ENCODE data around the gene PIAS4.

The PIAS4 gene

DNA sequence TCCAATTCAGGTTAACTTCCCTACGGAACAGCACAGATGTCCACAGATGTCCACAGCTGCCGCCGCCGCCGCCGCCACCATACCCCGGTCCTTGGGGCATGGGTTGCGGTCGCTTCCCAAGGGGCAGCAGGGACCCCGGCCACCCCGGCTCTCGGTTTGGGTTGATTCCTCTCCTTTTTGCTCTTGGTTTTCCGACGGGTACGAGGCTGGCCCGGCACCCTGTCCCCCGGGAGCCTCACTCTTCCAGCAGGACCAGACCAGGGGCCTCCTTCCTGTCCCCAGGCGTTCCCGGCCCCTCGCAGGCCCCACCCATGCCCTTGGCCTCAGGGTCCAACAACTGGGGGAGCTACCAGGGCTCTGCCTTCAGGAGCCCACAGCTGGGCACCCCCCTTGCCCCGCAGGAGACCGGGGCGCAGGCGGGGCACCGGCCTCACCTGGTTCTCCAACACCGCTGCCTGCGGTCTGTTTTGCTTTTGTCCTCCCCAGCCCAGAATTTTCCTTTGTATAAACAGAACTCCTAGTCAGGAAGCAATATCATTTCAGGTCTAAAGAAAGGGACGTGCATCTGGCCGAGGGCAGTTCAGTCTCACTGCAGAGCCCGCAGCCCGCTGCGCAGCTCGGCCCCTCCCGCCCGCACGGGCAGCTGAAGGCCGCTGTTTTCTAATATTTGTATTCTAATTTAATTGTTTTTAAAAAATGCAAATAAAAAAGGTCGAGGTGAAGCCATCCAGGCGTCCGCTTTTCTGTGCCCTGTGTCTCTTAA lies 31.3 kb downstream of the PIAS4 start:
- in situ Hi-C loops (cut with HindIII; ENCODE audit: low sequenced_read_pairs), result no loop called here

DNA sequence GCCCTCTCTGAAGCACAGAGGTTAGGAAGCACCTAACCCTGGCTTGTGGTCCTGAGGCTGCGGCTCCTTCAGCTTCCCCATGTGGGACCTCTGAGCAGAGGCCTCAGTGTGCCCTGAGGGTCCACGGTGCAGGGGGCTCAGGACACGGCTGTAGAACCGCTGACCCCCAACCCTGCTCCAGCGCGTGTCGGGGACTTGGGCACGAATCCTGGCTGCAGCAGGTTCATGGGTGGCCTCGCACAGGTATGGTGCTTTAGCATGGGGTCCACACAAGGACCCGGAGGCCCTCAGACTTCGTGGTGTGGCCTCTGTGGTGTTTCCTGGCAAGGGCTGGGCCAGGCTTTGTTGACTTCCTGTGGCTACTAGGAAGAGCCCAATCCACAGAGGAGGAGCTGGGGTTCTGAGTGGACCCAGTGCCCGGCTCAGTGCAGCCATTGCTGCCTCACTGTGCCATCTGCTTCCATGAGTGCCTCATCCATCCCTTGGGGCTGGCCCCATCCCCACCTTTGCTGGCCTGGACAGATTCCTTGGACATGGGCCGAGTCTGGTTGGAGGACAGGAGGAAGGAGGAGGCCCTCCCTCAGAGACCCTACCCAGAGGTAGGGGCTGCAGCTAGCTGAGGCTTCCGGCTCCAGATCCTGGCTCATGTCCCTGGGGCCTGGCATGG lies 34.7 kb downstream of the PIAS4 start:
- in situ Hi-C loops (cut with HindIII; ENCODE audit: low sequenced_read_pairs), result no loop called here

DNA sequence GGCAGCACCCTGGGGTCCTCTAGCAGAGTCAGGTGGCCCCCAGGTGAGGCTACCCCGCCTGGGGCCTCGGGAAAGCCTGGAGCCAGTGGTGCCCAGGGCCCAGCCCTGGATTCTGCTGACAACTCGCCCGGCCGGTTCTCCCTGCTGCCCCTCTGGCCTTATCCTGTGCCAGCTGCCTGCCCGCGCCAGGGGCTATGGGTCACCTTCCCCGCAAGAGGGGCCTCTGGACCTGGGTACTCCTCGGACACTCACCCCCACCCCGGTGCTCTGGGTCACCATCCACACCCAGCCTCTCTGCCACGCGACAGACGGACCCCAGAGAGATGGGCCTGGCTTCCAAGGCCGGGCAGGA lies 35.2 kb downstream of the PIAS4 start:
- in situ Hi-C loops (cut with HindIII; ENCODE audit: low sequenced_read_pairs), result no loop called here

- in situ Hi-C loops (cut with HindIII; ENCODE audit: low sequenced_read_pairs), result no loop called here
Measured at GRCh38 chr19:4043401-4043800, 35.9 kb downstream of the PIAS4 start.

- in situ Hi-C loops (cut with HindIII; ENCODE audit: low sequenced_read_pairs), result no loop called here
Measured at GRCh38 chr19:4043966-4044715, 36.6 kb downstream of the PIAS4 start.

- in situ Hi-C loops (cut with HindIII; ENCODE audit: low sequenced_read_pairs), result no loop called here
Measured at GRCh38 chr19:4044990-4045465, 37.5 kb downstream of the PIAS4 start.

DNA sequence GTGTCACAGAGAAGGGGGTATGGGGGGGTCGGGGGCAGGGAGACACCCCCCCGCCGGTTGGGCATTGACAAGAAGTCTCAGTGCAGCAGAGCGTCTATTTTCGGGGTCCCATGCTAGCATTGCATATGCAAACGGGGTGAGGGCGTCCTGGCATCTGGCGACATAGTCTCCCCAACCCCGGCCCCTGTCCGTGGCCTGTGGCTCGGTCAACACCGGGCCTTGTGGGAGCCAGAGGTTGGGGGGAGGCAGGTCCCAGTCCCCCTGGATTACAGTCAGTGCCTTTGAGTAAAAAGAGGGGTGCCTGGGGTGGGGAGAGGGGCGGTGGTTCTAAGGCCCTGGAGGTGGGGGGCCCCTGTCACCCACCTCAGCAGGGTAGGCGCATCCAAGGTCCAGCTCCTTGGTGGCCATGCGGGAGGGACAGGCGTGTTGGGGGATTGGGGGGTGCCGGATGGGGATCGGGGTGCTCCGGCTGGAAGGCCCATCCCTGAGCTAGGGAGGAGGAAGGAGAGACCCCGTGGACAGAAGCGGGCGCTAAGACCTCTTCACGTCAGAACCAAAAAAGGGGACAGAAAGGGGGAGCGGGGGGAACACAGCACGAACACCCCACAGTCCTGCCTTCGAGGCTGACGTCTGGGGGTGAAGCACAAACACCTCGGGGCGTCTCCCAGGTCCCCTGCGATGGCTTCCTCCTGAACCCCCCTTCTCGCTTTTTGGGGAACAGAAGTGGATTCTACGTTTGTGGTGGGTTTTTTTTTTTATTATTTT lies 38.2 kb downstream of the PIAS4 start:
- in situ Hi-C loops (cut with HindIII; ENCODE audit: low sequenced_read_pairs), result no loop called here

- in situ Hi-C loops (cut with HindIII; ENCODE audit: low sequenced_read_pairs), result no loop called here
Measured at GRCh38 chr19:4046362-4046691, 38.8 kb downstream of the PIAS4 start.

DNA sequence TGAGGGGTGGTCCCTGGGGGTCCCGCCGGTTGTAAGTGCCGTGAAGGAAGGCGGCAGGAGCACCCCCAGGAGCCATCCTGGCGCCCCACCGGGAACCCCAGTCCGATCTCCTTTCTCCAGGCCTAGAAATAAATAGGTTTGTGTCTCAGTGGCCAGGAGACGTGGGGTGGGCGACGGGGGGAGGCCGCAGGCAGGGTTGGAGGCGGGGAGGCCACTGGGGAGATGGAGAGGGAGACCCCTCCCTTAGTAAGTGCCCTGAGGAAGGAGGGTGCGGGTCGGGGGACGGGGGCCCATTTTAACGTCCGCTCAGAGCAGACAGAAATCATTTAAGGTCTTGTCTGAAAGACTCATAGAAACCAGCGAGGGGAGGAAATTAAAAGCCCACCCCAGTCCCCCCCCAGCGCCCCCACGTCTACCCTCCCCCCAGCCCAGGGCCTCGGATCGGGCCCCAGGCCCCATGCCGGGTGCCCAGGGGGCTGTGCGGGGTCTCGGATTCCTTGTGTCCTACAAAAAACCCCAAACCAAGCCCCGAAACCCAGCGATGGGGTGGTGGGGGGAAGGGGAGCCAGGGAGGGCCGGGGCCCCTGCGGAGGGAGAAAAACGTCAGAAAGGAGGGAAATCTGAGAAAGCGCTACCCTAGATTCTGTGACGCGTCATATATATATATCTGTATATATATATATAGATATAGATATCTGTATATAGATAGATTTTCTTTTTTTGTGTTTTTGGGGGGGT lies 39.6 kb downstream of the PIAS4 start:
- in situ Hi-C loops (cut with HindIII; ENCODE audit: low sequenced_read_pairs), result no loop called here

DNA sequence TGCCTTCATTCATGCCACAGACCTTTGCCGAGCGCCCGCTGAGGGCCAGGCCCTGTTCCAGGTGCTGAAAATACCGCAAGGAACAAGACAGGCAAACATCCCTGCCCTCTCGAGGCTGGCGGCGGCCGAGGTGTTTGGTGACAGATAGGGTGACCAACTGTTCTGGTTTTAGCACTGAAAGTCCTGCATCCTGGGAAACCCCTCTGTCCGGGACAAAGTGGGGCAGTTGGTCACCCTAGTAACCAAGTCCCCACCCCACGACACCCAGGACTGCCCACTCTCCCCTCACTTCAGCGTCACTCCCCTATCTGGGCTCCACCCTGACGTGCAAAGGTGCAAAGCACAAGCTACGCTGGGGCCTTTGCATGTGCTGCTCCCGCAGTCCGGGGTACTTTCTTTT lies 41.9 kb downstream of the PIAS4 start:
- in situ Hi-C loops (cut with HindIII; ENCODE audit: low sequenced_read_pairs), result no loop called here

DNA sequence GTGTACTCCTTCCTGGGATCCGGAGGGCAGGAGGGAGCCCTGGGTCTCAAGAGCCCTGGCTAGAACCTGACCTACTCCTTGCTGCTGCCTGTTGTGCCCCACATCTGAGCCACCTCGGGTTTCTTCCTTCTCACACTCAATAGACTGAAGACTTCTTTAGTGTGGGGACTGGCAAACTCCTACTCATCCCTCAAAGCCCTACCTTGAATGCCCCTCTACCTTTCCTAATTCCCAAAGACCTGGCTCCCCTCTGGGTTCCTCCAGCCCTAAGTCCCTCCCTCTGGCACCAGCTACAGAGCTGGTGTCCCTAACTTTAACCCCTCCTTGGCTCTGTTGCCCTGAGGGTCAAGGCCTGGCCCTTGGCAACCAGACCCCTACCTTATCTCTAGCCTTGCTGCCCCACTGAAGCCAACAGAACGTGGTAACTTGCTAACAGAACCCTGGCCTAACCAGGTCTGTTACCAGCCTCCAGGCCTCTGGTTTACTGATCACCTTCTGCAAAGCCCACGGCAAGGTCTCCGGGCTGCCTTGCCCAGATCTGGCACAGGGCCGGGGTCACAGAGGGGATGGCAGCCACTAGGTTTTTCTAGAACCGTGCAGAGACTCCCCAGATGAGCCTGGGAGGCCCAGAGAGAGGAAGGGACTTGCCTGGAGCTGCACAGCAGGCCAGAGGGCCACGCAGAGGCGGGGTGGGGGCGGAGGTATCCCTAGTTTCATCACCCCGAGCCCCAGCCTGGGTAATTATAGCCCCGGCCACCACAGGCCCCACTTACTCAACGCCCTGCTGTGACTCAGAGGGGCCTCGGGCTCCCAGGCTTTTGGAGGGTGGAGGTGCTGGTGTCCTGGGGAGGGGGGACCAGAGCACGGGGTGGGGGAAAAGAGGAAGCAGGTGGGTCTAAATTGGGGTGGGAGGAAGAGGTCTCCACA lies 43.9 kb downstream of the PIAS4 start:
- in situ Hi-C loops (cut with HindIII; ENCODE audit: low sequenced_read_pairs), result no loop called here

- in situ Hi-C loops (cut with HindIII; ENCODE audit: low sequenced_read_pairs), result no loop called here
Measured at GRCh38 chr19:4052114-4052992, 44.8 kb downstream of the PIAS4 start.

- in situ Hi-C loops (cut with HindIII; ENCODE audit: low sequenced_read_pairs), result no loop called here
Measured at GRCh38 chr19:4052993-4053422, 45.5 kb downstream of the PIAS4 start.

- in situ Hi-C loops (cut with HindIII; ENCODE audit: low sequenced_read_pairs), result no loop called here
Measured at GRCh38 chr19:4053423-4054324, 46.1 kb downstream of the PIAS4 start.

- in situ Hi-C loops (cut with HindIII; ENCODE audit: low sequenced_read_pairs), result no loop called here
Measured at GRCh38 chr19:4054441-4055208, 47.1 kb downstream of the PIAS4 start.

GRCh38 chr19:4055209-4055552 lies 47.6 kb downstream of the PIAS4 start:
- in situ Hi-C loops (cut with HindIII; ENCODE audit: low sequenced_read_pairs), result no loop called here
